Astrocyte (in vitro differentiated cells and primary cell): ENCODE results near the gene SYNE1. TPM values are rescaled to one million over a fixed set of nuclear protein-coding genes. Genes with fewer than 3 reads are reported as not detected.

Experiments
- DNase-seq: peaks from one replicate; pipeline ENCODE4 v3.0.0-alpha.2; 2010; ENCODE audit warnings: low read depth
- FAIRE-seq: peaks from 2 replicates; lab custom pipeline; 2011; peaks lifted over from hg19 to GRCh38; lab: Jason Lieb, UNC
- H2AFZ ChIP-seq: 2 replicates; pipeline ENCODE4 v1.6.0; 2012; ENCODE audit warnings: low read depth, low read length, inconsistent platforms
- H3K27ac ChIP-seq: 2 replicates; pipeline ENCODE4 v1.5.1; 2011; ENCODE audit warnings: low read depth, low read length, inconsistent platforms
- H3K27me3 ChIP-seq: 2 replicates; pipeline ENCODE4 v1.6.0; 2011; ENCODE audit warnings: low read length, inconsistent platforms; ENCODE audit not compliant: insufficient read depth
- H3K36me3 ChIP-seq: 2 replicates; pipeline ENCODE4 v1.5.1; 2011; ENCODE audit warnings: low read length, inconsistent platforms; ENCODE audit not compliant: insufficient read depth
- H3K4me1 ChIP-seq: 2 replicates; pipeline ENCODE4 v1.5.1; 2011; ENCODE audit warnings: low read length, inconsistent platforms; ENCODE audit not compliant: insufficient read depth
- H3K4me2 ChIP-seq: 2 replicates; pipeline ENCODE4 v1.6.0; 2012; ENCODE audit warnings: low read length, inconsistent platforms
- H3K4me3 ChIP-seq: 2 replicates; pipeline ENCODE4 v1.5.1; 2011; ENCODE audit warnings: low read depth, mild to moderate bottlenecking, low read length, inconsistent platforms; ENCODE audit not compliant: insufficient read depth
- H3K79me2 ChIP-seq: 2 replicates; pipeline ENCODE4 v1.6.0; 2012; ENCODE audit warnings: mild to moderate bottlenecking, low read length, inconsistent platforms; ENCODE audit not compliant: insufficient read depth
- H3K9ac ChIP-seq: 2 replicates; pipeline ENCODE4 v1.6.0; 2012; ENCODE audit warnings: mild to moderate bottlenecking, low read length, inconsistent platforms
- H3K9me3 ChIP-seq: 2 replicates; pipeline ENCODE4 v1.5.1; 2012; ENCODE audit warnings: low read depth, mild to moderate bottlenecking, low read length, inconsistent platforms; ENCODE audit not compliant: insufficient read depth
- H4K20me1 ChIP-seq: 2 replicates; pipeline ENCODE4 v1.6.0; 2012; ENCODE audit warnings: low read length, inconsistent platforms; ENCODE audit not compliant: insufficient read depth
- H3K27ac Mint-ChIP-seq: one replicate; pipeline ENCODE4 v1.8.0; 2021; ENCODE audit warnings: mild to moderate bottlenecking, mixed read lengths; ENCODE audit not compliant: unreplicated experiment
- H3K27me3 Mint-ChIP-seq: one replicate; pipeline ENCODE4 v1.8.0; 2021; ENCODE audit warnings: low read depth, mixed read lengths; ENCODE audit not compliant: unreplicated experiment
- H3K36me3 Mint-ChIP-seq: one replicate; pipeline ENCODE4 v1.8.0; 2021; ENCODE audit warnings: low read depth, mixed read lengths; ENCODE audit not compliant: unreplicated experiment
- H3K4me1 Mint-ChIP-seq: one replicate; pipeline ENCODE4 v1.8.0; 2021; ENCODE audit warnings: low read depth, mixed read lengths; ENCODE audit not compliant: unreplicated experiment
- H3K4me3 Mint-ChIP-seq: one replicate; pipeline ENCODE4 v1.8.0; 2021; ENCODE audit warnings: mild to moderate bottlenecking, moderate library complexity, mixed read lengths; ENCODE audit not compliant: unreplicated experiment
- H3K9me3 Mint-ChIP-seq: one replicate; pipeline ENCODE4 v1.8.0; 2021; ENCODE audit warnings: mild to moderate bottlenecking, mixed read lengths; ENCODE audit not compliant: unreplicated experiment
- EZH2 ChIP-seq: IDR thresholded peaks from 2 replicates; pipeline ENCODE4 v1.6.1; 2012; ENCODE audit warnings: mild to moderate bottlenecking, low read length, inconsistent platforms; ENCODE audit not compliant: insufficient read depth
- total RNA-seq: library from RNA; stranded (reverse); gene quantifications from 2 replicates; pipeline ENCODE4 v1.2.1, GENCODE V29; 2021
- TF ChIP-seq, protein P1 (sequence below): IDR thresholded peaks from 2 replicates; pipeline ENCODE4 v1.5.1; 2011; ENCODE audit warnings: low read depth, mild to moderate bottlenecking, inconsistent platforms, low read length, moderate library complexity; ENCODE audit not compliant: insufficient read depth

The SYNE1 gene
- total RNA-seq, 1 donor from 2014 or later = 66.5 TPM

GRCh38 chr6:152323376-152323775 is 313.8 kb downstream of the SYNE1 start:
- H3K36me3 Mint-ChIP-seq = peaks cover 16% of the 10 kb centered on the region

GRCh38 chr6:152318278-152318677 is 318.9 kb downstream of the SYNE1 start:
- TF ChIP-seq, protein P1, sequence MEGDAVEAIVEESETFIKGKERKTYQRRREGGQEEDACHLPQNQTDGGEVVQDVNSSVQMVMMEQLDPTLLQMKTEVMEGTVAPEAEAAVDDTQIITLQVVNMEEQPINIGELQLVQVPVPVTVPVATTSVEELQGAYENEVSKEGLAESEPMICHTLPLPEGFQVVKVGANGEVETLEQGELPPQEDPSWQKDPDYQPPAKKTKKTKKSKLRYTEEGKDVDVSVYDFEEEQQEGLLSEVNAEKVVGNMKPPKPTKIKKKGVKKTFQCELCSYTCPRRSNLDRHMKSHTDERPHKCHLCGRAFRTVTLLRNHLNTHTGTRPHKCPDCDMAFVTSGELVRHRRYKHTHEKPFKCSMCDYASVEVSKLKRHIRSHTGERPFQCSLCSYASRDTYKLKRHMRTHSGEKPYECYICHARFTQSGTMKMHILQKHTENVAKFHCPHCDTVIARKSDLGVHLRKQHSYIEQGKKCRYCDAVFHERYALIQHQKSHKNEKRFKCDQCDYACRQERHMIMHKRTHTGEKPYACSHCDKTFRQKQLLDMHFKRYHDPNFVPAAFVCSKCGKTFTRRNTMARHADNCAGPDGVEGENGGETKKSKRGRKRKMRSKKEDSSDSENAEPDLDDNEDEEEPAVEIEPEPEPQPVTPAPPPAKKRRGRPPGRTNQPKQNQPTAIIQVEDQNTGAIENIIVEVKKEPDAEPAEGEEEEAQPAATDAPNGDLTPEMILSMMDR = no peak
- TF ChIP-seq EZH2 = no peak
- Histone ChIP-seq H3K27ac (no peak overlapping the region), H3K36me3 (peaks cover 37% of the 10 kb centered on the region)

More at GRCh38 chr6:152323376-152323775, 313.8 kb downstream of the SYNE1 start:
- no peak overlapping the region for H3K4me3 ChIP-seq
- H3K4me2 ChIP-seq = no peak overlapping the region
- no peaks in the 10 kb centered on the region for H4K20me1 ChIP-seq
- no peaks in the 10 kb centered on the region for H3K27me3 Mint-ChIP-seq
- no peak for TF ChIP-seq EZH2
- TF ChIP-seq, protein P1 = no peak
- no peak overlapping the region for H3K4me3 Mint-ChIP-seq
- no peaks in the 10 kb centered on the region for H3K9me3 ChIP-seq
- H3K4me1 ChIP-seq = no peaks in the 10 kb centered on the region
- H3K27ac ChIP-seq = no peak overlapping the region
- H3K79me2 ChIP-seq = no peaks in the 10 kb centered on the region
- no peaks in the 10 kb centered on the region for H3K9me3 Mint-ChIP-seq
- H3K36me3 ChIP-seq = peaks cover 40% of the 10 kb centered on the region
- H3K27me3 ChIP-seq = no peaks in the 10 kb centered on the region
- no peak for FAIRE-seq
- H3K9ac ChIP-seq = no peak overlapping the region
- no peak for DNase-seq
- no peaks in the 10 kb centered on the region for H3K4me1 Mint-ChIP-seq
- H2AFZ ChIP-seq = no peak overlapping the region
- no peak overlapping the region for H3K27ac Mint-ChIP-seq

DNA sequence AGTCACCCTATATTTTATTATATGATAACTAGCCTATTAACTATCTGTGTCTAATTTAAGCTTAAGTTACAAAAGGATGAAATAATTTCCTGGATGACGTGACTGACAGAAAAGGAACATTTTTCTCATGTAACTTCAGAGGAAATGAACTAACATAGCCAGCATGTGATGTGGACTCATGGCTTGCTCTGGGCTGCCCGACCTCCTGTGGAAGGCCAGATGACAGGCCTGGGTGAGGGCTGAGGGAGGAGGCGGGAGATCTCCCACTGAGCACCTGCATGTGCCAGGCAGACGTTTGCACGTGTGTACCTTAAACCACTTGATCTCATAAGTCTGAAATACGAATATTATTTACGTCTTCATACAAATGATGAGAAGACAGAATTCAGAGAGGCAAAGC is 321.1 kb downstream of the SYNE1 start:
- Histone ChIP-seq H3K27me3 (no peaks in the 10 kb centered on the region), H3K79me2 (no peaks in the 10 kb centered on the region), H3K4me3 (no peak overlapping the region), H3K9me3 (no peaks in the 10 kb centered on the region), H4K20me1 (no peaks in the 10 kb centered on the region), H3K4me1 (peaks cover 21% of the 10 kb centered on the region), H3K36me3 (peaks cover 26% of the 10 kb centered on the region), H2AFZ (no peak overlapping the region), H3K4me2 (peak overlapping the region; percentile 2), H3K9ac (peak overlapping the region; percentile 42), H3K27ac (peak overlapping the region; percentile 79)
- no peaks in the 10 kb centered on the region for H3K9me3 Mint-ChIP-seq
- peaks cover 28% of the 10 kb centered on the region for H3K36me3 Mint-ChIP-seq
- FAIRE-seq = peak; percentile 34
- H3K4me3 Mint-ChIP-seq = no peak overlapping the region
- H3K4me1 Mint-ChIP-seq = peaks cover 17% of the 10 kb centered on the region
- peak overlapping the region; percentile 21 for H3K27ac Mint-ChIP-seq
- H3K27me3 Mint-ChIP-seq = no peaks in the 10 kb centered on the region
- TF ChIP-seq, protein P1 = no peak
- TF ChIP-seq EZH2 = no peak
- DNase-seq = peak; percentile 68

More at GRCh38 chr6:152318278-152318677, 318.9 kb downstream of the SYNE1 start:
- Histone ChIP-seq H3K27me3 (no peaks in the 10 kb centered on the region), H3K9ac (no peak overlapping the region), H4K20me1 (no peaks in the 10 kb centered on the region), H2AFZ (no peak overlapping the region), H3K4me2 (no peak overlapping the region), H3K4me3 (no peak overlapping the region), H3K9me3 (no peaks in the 10 kb centered on the region), H3K79me2 (no peaks in the 10 kb centered on the region), H3K4me1 (peaks cover 19% of the 10 kb centered on the region)
- DNase-seq = no peak
- no peak overlapping the region for H3K4me3 Mint-ChIP-seq
- no peak overlapping the region for H3K27ac Mint-ChIP-seq
- no peaks in the 10 kb centered on the region for H3K27me3 Mint-ChIP-seq
- H3K4me1 Mint-ChIP-seq = peaks cover 17% of the 10 kb centered on the region
- H3K36me3 Mint-ChIP-seq = peaks cover 31% of the 10 kb centered on the region
- no peaks in the 10 kb centered on the region for H3K9me3 Mint-ChIP-seq
- FAIRE-seq = no peak
